Right lung (tissue), 5 donors: ENCODE measurements around the gene UBXN7. TPM values are rescaled to one million over a fixed set of nuclear protein-coding genes. Genes with fewer than 3 reads are reported as not detected.
"Not testable (repeated sequence)": the region's sequence is repeated elsewhere in the genome, so short reads cannot be mapped to it uniquely, and the experiment has no call there.

Source experiments
- DNase-seq, 2 donors: peaks; one replicate each; pipeline ENCODE4 v3.0.0-alpha.2; 2013
- polyA plus RNA-seq, 5 donors: library from polyadenylated mRNA; unstranded; fragments of 120-200 nt; gene quantifications; one replicate each; pipeline versions ENCODE4 v1.2.1 to v1.2.3, GENCODE V29; 2013; ENCODE audit warnings: inconsistent platforms in 1 of 5, low replicate concordance in 1 of 5; ENCODE audit not compliant: insufficient read length in 5 of 5, insufficient read depth in 1 of 5

The UBXN7 gene
- polyA plus RNA-seq, 5 donors: 21.8 to 44.1 (median 37.7) TPM

DNA sequence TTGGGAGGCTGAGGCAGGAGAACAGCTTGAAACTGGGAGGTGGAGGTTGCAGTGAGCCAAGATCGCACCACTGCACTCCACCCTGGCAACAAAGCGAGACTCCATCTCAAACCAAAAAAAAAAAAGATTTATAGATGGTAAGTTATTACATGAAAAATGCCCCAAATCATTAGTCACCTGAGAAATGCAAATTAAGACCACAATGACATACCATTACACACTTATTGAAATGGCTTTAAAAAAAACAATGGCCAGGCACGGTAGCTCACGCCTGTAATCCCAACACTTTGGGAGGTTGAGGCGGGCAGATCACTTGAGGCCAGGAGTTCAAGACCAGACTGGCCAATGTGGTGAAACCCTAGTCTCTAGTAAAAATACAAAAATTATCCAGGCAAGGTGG, 10.6 kb downstream of the UBXN7 start:
- DNase-seq: not testable (repeated sequence)

DNA sequence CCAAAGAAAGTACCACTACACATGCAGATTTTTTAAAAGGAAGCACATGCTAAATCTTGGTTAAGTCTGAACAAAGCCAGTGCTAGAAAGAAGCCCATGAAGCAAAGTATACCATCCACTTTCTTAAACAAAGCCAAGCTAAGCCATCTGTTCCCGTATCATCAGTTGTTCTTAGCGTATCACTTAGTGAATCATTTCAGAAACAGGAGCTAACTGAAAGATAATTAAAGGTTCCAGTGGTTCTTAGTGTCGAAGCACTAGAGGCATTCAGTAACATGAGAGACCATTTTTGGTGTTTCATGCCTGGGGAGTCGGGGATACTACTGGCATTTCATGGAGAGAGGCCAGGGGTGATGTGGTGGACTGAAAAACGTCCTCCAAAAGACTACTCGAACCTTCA, 12.8 kb downstream of the UBXN7 start:
- no peak for DNase-seq

- DNase-seq: no peak
Observed at GRCh38 chr3:196418601-196419000, 13.6 kb downstream of the UBXN7 start.

- no peak for DNase-seq
Observed at GRCh38 chr3:196414469-196414868, 17.8 kb downstream of the UBXN7 start.

DNA sequence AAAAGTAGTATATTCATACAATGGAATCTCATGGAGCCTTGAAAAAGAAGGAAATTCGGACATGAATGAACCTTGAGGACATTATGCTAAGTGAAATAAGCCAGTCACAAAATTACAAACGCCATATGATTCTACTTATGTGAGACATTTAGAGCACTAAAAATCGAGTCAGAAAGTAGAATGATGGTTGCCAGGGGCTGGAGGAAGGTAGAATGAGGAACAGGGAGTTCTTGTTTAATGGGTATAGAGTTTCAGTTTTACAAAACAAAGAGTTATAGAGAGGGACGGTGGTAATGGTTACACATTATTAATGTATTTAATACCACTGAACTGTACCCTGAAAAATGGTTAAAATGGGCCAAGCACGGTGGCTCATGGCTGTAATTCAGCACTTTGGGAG, 19.5 kb downstream of the UBXN7 start:
- no peak for DNase-seq

GRCh38 chr3:196409409-196409808, 22.8 kb downstream of the UBXN7 start:
- DNase-seq: no peak

GRCh38 chr3:196408565-196409300, 23.5 kb downstream of the UBXN7 start:
- DNase-seq: no peak

DNA sequence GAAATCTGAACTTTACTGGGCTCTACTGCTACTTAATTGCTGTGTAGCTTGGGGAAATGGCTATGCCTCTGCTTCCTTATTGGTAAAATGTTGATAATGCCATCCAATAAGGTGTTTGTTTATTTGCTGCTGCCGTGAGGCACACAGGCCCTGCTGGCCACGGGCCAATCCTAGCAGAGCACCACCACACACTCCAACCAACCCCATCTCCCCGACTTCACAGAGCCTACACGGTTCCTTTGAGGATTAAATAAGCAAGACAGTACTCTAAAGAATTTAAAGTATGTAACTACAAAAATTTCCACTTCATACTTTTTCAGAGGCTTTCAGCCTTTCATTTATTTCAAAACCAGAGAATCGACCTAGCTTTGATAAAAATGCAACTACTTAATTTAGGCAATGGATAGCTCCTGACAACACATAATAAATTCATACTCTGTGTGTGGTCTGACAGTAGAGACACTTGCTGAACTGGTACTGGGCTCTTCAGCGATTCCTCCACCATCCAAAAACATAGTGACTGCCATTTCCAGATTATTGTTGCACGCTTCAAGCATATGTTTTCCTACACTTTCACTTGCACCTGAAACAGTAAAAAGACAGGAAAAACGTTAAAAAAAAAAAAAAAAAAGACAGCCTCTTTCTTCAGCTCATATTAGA, 25.3 kb downstream of the UBXN7 start:
- DNase-seq: peak; percentile 7 to 15

DNA sequence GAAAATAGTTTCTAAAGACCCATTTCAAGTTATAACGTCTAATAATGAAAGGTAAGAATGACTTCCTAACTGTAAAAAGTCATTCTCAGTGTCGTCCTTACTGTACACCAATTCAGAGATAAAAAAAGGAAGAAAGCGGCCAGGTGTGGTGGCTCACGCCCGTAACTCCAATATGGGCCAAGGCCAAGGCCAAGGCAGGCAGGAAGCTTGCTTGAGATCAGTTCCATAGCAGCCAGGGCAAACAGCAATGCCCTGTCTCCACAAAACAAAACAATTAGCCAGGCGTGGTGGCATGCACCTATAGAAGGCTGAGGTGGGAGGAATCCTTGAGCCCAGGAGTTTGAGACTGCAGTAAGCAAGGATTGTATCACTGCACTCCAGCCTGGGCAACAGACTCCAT, 31.9 kb downstream of the UBXN7 start:
- no peak for DNase-seq

GRCh38 chr3:196399485-196399945, 32.7 kb downstream of the UBXN7 start:
- DNase-seq: no peak

DNA sequence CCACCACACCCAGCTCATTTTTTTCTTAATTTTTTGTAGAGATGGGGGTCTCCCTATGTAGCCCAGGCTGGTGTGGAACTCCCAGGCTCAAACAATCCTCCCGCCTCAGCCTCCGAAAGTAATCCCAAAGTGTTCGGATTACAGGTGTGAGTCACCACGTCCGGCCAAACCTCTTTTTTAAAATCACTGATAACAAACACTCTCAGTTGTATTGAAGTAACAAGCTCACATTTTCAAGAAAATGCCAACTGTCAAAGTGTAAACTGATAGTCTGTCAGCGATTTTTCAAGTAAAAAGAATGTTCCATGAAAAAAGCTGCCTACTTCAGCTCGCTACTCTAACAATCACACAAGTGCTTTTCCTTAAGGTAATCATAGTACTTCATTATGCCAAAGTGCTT, 33.4 kb downstream of the UBXN7 start:
- no peak for DNase-seq

DNA sequence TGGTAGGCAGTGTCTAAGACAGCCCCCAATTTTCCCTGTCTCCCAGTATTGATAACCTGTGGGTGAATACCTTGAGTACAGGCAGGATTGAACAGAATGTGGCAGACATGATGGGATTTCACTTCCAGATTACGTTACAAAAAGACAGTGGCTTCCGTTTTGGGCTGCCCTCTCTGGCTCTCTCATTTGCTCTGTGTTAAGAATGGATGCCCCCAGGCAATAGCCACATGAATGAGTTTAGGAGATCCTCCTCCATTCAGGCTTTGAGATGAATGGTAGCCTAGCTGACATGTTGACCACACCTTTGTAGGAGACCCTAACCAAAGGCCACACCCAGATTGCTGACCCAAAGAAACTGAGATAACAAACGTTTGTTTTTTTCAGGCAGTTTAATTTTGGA, 34.3 kb downstream of the UBXN7 start:
- DNase-seq: no peak

DNA sequence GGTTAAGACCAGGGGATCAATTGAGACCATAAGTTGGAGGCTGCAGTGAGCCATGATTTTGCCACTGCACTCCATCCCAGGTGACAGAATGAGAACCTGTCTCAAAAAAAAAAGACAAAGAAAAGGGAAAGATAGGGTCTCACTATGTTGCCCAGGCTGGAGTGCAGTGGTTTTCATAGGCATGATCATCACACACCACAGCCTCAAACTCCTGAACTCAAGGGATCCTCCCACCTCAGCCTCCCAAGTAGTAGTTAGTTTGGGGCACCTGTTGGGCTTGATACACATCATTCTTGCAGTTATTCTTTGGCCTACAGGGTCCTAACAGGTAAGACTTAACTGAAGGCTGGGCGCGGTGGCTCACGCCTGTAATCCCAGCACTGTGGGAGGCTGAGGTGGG, 42.1 kb downstream of the UBXN7 start:
- DNase-seq: no peak

DNA sequence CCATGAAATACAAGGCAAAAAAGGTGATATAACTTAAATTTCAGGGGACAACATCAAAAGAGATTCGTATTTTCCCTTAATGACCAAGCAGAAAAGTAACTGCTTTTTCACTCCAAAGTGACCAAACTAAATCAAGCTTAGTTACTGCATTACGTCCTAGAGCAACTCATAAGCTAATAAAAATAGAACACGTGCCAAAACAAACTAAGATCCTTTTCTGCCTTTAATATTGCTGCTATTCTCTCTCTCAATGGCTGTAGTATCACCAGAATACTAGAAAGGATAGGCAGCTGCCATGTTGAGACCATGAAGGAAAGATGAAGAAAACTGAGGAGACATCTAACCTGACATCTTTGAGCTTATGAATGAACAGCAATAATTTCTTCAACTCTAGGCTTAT, 43.3 kb downstream of the UBXN7 start:
- no peak for DNase-seq

DNA sequence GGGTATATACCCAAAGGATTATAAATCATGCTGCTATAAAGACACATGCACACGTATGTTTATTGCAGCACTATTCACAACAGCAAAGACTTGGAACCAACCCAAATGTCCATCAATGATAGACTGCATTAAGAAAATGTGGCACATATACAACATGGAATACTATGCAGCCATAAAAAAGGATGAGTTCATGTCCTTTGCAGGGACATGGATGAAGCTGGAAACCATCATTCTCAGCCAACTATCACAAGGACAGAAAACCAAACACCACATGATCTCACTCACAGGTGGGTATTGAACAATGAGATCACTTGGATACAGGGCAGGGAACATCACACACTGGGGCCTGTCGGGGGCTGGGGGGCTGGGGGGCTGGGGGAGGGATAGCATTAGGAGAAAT, 44.3 kb downstream of the UBXN7 start:
- not testable (repeated sequence) for DNase-seq

DNA sequence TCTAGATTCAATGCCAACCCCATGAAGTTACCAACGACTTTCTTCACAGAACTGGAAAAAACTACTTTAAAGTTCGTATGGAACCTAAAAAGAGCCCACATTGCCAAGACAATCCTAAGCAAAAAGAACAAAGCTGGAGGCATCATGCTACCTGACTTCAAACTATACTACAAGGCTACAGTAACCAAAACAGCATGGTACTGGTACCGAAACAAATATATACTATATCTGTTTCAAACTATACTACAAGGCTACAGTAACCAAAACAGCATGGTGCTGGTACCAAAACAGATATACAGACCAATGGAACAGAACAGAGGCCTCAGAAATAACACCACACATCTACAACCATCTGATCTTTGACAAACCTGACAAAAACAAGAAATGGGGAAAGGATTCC, 45.4 kb downstream of the UBXN7 start:
- DNase-seq: not testable (repeated sequence)

GRCh38 chr3:196386034-196386433, 46.2 kb downstream of the UBXN7 start:
- DNase-seq: not testable (repeated sequence)

DNA sequence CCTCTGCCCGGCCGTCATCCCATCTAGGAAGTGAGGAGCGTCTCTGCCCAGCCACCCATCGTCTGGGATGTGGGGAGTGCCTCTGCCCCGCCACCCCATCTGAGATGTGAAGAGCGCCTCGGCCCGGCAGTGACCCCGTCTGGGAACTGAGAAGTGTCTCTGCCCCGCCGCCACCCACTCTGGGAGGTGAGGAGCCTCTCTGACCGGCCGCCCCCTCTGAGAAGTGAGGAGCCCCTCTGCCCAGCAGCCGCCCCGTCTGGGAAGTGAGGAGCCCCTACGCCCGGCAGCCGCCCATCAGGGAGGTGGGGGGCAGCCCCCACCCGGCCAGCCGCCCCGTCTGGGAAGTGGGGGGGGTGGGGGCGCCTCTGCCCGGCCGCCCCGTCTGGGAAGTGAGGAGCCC, 46.8 kb downstream of the UBXN7 start:
- DNase-seq: not testable (repeated sequence)

DNA sequence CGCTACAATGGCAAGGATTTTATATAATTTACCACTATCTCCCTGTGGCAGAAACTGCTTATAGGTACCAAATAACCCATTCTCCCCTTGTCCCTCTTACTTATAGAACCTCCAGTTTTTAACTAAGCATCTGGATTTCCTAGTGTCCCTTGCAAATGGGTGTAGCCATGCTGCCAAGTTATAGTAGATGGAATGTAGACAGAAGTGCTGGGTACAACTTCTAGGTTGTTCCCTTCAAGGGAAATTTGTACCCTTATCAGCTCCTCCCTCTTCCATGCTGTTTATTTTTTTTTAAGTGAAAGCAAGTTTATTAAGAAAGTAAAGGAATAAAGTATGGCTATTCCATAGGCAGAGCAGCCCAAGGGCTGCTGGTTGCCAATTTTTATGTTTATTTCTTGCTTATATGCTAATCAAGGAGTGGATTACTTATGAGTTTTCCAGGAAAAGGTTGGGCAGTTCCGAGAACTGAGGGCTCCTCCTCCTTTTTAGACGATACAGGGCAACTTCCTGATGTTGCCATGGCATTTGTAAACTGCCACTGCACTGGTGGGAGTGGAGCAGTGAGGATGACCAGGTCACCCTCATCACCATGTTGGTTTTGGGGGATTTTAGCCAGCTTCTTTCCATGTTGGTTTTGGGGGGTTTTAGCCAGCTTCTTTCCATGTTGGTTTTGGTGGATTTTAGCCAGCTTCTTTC, 53.9 kb downstream of the UBXN7 start:
- DNase-seq: no peak

DNA sequence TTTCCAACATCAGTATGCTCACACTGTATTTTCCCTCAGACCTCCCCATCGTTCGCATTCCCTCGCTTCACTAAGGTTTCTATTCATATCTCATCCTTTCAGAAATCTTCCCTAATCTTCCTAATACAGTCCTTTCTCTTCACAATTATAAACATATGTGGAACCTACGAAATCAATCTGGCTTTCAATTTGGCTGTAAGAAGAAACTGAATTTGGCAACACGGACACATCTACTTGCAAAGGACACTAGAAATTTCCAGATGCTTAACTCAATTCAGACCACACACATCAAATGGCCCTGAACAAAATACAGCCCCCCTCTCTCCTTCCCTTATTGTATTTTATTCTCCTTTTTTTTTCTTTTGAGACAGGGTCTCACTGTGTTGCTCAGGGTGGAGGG, 54.9 kb downstream of the UBXN7 start:
- DNase-seq: no peak

GRCh38 chr3:196365736-196366135, 66.5 kb downstream of the UBXN7 start:
- DNase-seq: no peak

DNA sequence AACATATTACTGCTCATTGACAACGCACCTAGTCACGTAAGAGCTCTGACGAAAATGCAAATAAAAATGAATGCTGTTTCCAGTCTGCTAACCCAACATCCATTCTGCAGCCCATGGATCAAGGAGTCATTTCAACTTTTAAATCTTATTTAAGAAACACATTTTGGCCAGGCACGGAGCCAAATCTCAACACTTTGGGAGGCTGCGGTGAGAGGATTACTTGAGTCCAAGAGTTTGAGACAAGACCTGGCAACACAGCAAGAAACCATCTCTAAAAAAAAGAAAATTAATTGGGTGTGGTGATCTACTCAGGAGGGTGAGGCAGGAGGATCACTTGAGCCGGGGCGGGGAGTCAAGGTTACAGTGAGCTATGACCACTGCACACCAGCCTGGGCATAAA, 71.6 kb downstream of the UBXN7 start:
- DNase-seq: no peak

- not testable (repeated sequence) for DNase-seq
Observed at GRCh38 chr3:196358540-196358939, 73.7 kb downstream of the UBXN7 start.
